Measurements from ENCODE around the gene PLXNB2. TPM values are rescaled to one million over a fixed set of nuclear protein-coding genes. Genes with fewer than 3 reads are reported as not detected.

PLXNB2 gene
- total RNA-seq, 1 donor from 2014 or later, result 346 TPM

DNA sequence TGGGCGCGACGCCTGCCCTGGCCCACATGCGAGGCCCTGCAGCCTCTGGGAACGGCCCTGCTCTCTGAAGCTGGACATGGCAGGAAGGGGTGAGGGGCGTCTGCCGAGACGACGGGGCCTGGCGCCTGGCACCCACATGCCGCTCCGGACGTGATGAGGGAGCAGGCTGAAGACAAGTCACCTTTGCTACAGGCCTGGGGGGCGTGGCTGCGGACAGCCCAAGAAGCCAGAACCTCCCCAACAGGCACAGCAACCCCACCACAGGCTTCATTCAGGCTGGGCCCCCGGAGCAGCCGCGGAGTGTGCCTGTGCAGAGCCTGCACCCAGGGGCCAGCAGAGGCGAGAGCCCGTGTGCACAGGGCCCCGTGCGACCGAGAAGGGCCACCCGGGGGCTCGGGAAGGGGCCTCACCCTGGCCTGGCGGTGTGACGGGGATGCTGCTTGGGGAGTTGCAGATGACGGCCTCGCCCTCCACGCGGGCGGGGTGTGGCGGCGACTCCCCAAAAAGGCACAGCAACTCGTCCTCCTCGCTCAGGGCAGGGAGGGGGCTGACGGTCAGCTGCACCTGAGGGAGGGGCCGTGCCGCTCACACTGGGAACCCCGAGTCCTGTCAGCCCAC, 20.6 kb downstream of the PLXNB2 start:
- DNase-seq (ENCODE audit: low spot score), result no peak
- H3K36me3 Mint-ChIP-seq (ENCODE audit: low read depth), result peaks cover 10% of the 10 kb centered on the region
- TF ChIP-seq CTCF (IDR thresholded peaks at IDR 0.05), result no peak
- no peaks in the 10 kb centered on the region for H3K27me3 Mint-ChIP-seq (ENCODE audit: low read depth)
- no peak overlapping the region for H3K4me3 Mint-ChIP-seq (ENCODE audit: unreplicated experiment)
- H3K9me3 Mint-ChIP-seq (ENCODE audit: low read depth), result no peaks in the 10 kb centered on the region
- no peak overlapping the region for H3K27ac Mint-ChIP-seq (ENCODE audit: unreplicated experiment)
- H3K4me1 Mint-ChIP-seq (ENCODE audit: low read depth), result peaks cover 7% of the 10 kb centered on the region

DNA sequence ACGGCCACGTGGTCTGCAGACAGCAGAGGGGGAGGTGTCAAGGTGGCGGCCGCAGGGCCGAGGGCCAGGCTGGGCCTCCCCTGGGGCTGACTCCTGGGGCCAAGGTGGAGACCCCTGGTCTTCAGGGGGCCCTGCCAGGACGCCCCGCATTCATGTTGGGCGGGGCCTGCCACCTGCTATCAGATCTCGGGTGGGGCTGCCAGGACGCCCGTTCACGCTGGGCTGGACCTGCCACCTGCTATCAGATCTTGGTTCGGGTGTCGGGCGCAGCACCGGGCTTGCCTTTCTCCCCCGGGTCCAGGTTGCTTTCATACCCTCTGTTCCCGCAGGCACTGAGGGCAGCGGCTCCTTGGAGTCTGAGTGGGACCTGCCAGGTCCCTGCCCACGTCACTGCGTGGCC, 21.2 kb downstream of the PLXNB2 start:
- no peak overlapping the region for H3K4me3 Mint-ChIP-seq (ENCODE audit: unreplicated experiment)
- no peak overlapping the region for H3K27ac Mint-ChIP-seq (ENCODE audit: unreplicated experiment)
- DNase-seq (ENCODE audit: low spot score), result no peak
- no peaks in the 10 kb centered on the region for H3K9me3 Mint-ChIP-seq (ENCODE audit: low read depth)
- no peaks in the 10 kb centered on the region for H3K27me3 Mint-ChIP-seq (ENCODE audit: low read depth)
- peaks cover 6% of the 10 kb centered on the region for H3K4me1 Mint-ChIP-seq (ENCODE audit: low read depth)
- H3K36me3 Mint-ChIP-seq (ENCODE audit: low read depth), result peaks cover 10% of the 10 kb centered on the region
- no peak for TF ChIP-seq CTCF (IDR thresholded peaks at IDR 0.05)

DNA sequence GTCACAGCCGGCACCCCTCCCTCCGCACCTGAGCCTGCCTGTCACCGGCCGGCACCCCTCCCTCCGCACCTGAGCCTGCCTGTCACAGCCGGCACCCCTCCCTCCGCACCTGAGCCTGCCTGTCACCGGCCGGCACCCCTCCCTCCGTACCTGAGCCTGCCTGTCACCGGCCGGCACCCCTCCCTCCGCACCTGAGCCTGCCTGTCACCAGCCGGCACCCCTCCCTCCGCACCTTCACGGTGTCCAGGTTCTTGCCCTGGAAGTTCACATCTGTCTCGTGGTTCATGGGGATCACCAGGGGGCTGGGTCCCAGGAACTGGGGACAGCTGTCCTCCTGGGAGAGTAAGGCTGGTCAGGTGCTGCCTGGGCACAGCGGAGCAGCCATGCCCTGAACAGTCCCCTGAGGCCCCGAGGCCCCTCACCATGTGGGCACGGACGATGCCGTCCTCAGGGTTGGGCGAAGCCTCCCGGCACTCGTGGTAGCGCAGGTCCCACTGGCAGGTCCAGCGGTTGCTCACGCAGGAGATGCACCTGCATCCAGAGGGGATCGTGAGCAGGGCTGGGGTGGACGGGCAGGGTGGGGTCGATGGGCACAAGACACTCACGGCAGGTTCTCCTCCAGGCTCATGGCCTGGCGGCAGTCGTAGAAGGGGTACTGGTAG, 21.7 kb downstream of the PLXNB2 start:
- no peak for DNase-seq (ENCODE audit: low spot score)
- Mint-ChIP-seq H3K36me3 (ENCODE audit: low read depth) (peaks cover 10% of the 10 kb centered on the region), H3K27ac (ENCODE audit: unreplicated experiment) (no peak overlapping the region), H3K27me3 (ENCODE audit: low read depth) (no peaks in the 10 kb centered on the region), H3K4me1 (ENCODE audit: low read depth) (peaks cover 6% of the 10 kb centered on the region), H3K4me3 (ENCODE audit: unreplicated experiment) (no peak overlapping the region), H3K9me3 (ENCODE audit: low read depth) (no peaks in the 10 kb centered on the region)
- TF ChIP-seq CTCF (IDR thresholded peaks at IDR 0.05), result no peak

DNA sequence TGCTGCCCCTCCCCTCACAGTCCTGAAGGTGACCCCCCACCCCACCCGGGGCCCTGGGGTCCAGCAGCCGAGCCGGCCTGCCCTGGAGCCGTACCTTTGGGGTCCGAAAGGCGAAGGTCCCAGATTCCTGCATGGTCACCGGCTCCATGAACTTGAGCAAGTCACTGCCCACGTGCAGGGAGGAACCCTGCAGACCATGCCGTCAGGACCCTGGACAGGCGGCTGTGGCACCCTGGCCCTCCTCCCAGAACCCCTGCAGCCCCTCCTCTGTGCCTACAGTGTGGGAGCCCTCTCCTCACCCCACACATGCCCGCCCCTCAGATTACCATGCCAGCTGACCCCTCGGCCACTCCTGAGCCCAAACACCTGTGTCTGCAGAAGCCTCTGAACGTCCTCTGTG, 23.0 kb downstream of the PLXNB2 start:
- no peak for DNase-seq (ENCODE audit: low spot score)
- Mint-ChIP-seq H3K4me1 (ENCODE audit: low read depth) (peaks cover 6% of the 10 kb centered on the region), H3K36me3 (ENCODE audit: low read depth) (peaks cover 12% of the 10 kb centered on the region), H3K27me3 (ENCODE audit: low read depth) (no peaks in the 10 kb centered on the region), H3K4me3 (ENCODE audit: unreplicated experiment) (no peak overlapping the region), H3K9me3 (ENCODE audit: low read depth) (no peaks in the 10 kb centered on the region), H3K27ac (ENCODE audit: unreplicated experiment) (peak overlapping the region; percentile 45)
- TF ChIP-seq CTCF (IDR thresholded peaks at IDR 0.05), result no peak

GRCh38 chr22:50283821-50284220, 23.6 kb downstream of the PLXNB2 start:
- no peak for DNase-seq (ENCODE audit: low spot score)
- H3K4me1 Mint-ChIP-seq (ENCODE audit: low read depth), result peaks cover 6% of the 10 kb centered on the region
- no peaks in the 10 kb centered on the region for H3K9me3 Mint-ChIP-seq (ENCODE audit: low read depth)
- H3K27ac Mint-ChIP-seq (ENCODE audit: unreplicated experiment), result no peak overlapping the region
- no peaks in the 10 kb centered on the region for H3K27me3 Mint-ChIP-seq (ENCODE audit: low read depth)
- H3K36me3 Mint-ChIP-seq (ENCODE audit: low read depth), result peaks cover 10% of the 10 kb centered on the region
- no peak for TF ChIP-seq CTCF (IDR thresholded peaks at IDR 0.05)
- H3K4me3 Mint-ChIP-seq (ENCODE audit: unreplicated experiment), result no peak overlapping the region

Data from chondrocyte (in vitro differentiated cells).